ENCODE results near the gene PARL. TPM values are rescaled to one million over a fixed set of nuclear protein-coding genes. Genes with fewer than 3 reads are reported as not detected.

The PARL gene
- total RNA-seq, 1 experiment from 2014 or later = 73.7 TPM

GRCh38 chr3:183833516-183833915 lies 51.2 kb downstream of the PARL start:
- BruUV-seq (replicated peaks) = no TSS peak
- no peak for TF ChIP-seq EZH2 (IDR thresholded peaks at IDR 0.05; ENCODE audit: borderline replicate concordance, low read depth, low read length, poor library complexity, severe bottlenecking)
- TF ChIP-seq, protein P1, sequence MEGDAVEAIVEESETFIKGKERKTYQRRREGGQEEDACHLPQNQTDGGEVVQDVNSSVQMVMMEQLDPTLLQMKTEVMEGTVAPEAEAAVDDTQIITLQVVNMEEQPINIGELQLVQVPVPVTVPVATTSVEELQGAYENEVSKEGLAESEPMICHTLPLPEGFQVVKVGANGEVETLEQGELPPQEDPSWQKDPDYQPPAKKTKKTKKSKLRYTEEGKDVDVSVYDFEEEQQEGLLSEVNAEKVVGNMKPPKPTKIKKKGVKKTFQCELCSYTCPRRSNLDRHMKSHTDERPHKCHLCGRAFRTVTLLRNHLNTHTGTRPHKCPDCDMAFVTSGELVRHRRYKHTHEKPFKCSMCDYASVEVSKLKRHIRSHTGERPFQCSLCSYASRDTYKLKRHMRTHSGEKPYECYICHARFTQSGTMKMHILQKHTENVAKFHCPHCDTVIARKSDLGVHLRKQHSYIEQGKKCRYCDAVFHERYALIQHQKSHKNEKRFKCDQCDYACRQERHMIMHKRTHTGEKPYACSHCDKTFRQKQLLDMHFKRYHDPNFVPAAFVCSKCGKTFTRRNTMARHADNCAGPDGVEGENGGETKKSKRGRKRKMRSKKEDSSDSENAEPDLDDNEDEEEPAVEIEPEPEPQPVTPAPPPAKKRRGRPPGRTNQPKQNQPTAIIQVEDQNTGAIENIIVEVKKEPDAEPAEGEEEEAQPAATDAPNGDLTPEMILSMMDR (conservative IDR thresholded peaks at IDR 0.05; ENCODE audit: low read depth, low read length) = no peak
- DNase-seq (ENCODE audit: low spot score) = no peak
- intact Hi-C loops (cut with micrococcal nuclease; ENCODE audit: unreplicated experiment) = no loop called here
- Histone ChIP-seq H3K27me3 (replicated peaks; ENCODE audit: insufficient read depth, low read depth, low read length, poor library complexity) (no peaks in the 10 kb centered on the region), H3K4me1 (ENCODE audit: insufficient read depth, low read length, poor library complexity, severe bottlenecking) (no peaks in the 10 kb centered on the region), H3K9me3 (ENCODE audit: low read depth, low read length, poor library complexity, severe bottlenecking) (no peaks in the 10 kb centered on the region), H3K36me3 (ENCODE audit: insufficient read depth, low read length, poor library complexity, severe bottlenecking) (peaks cover 18% of the 10 kb centered on the region), H3K4me3 (ENCODE audit: low read depth, low read length, poor library complexity, severe bottlenecking) (no peak overlapping the region), H3K27ac (ENCODE audit: low read depth, low read length, poor library complexity, severe bottlenecking) (no peak overlapping the region)
- POLR2A ChIA-PET (ENCODE audit: low non-redundant PET) = no interaction called here
- CTCF ChIA-PET = no interaction called here

DNA sequence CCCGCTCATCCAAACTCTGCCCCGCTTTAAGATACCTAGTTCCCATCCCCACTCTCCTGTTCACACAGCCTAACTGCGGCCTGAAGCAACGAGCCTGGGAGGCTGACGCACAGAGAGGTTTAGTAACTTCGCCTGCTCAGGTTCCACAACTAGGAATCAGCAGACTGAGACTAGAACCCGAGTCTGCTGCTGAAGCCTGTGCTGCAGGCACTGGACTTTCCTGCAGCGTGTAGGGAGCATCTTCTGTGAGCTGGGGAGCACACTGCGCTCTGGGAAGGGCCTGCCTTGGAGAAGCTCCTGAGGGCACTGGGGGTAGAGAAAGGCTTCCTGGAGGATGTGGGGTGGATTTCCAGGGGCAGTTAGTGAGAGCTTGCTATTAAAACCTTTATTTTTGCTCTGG lies 54.5 kb downstream of the PARL start:
- POLR2A ChIA-PET (ENCODE audit: low non-redundant PET) = no interaction called here
- CTCF ChIA-PET = no interaction called here
- no peak overlapping the region for H3K4me3 ChIP-seq (ENCODE audit: low read depth, low read length, poor library complexity, severe bottlenecking)
- no peaks in the 10 kb centered on the region for H3K27me3 ChIP-seq (replicated peaks; ENCODE audit: insufficient read depth, low read depth, low read length, poor library complexity)
- H3K36me3 ChIP-seq (ENCODE audit: insufficient read depth, low read length, poor library complexity, severe bottlenecking) = peaks cover 18% of the 10 kb centered on the region
- no peaks in the 10 kb centered on the region for H3K4me1 ChIP-seq (ENCODE audit: insufficient read depth, low read length, poor library complexity, severe bottlenecking)
- no peak for TF ChIP-seq EZH2 (IDR thresholded peaks at IDR 0.05; ENCODE audit: borderline replicate concordance, low read depth, low read length, poor library complexity, severe bottlenecking)
- TF ChIP-seq, protein P1 (conservative IDR thresholded peaks at IDR 0.05; ENCODE audit: low read depth, low read length) = no peak
- BruUV-seq (replicated peaks) = no TSS peak
- intact Hi-C loops (cut with micrococcal nuclease; ENCODE audit: unreplicated experiment) = no loop called here
- H3K27ac ChIP-seq (ENCODE audit: low read depth, low read length, poor library complexity, severe bottlenecking) = no peak overlapping the region
- DNase-seq (ENCODE audit: low spot score) = no peak
- H3K9me3 ChIP-seq (ENCODE audit: low read depth, low read length, poor library complexity, severe bottlenecking) = no peaks in the 10 kb centered on the region

GRCh38 chr3:183829466-183829865 lies 55.2 kb downstream of the PARL start:
- BruUV-seq (replicated peaks) = no TSS peak
- TF ChIP-seq, protein P1 (conservative IDR thresholded peaks at IDR 0.05; ENCODE audit: low read depth, low read length) = no peak
- TF ChIP-seq EZH2 (IDR thresholded peaks at IDR 0.05; ENCODE audit: borderline replicate concordance, low read depth, low read length, poor library complexity, severe bottlenecking) = no peak
- no peak overlapping the region for H3K27ac ChIP-seq (ENCODE audit: low read depth, low read length, poor library complexity, severe bottlenecking)
- H3K4me3 ChIP-seq (ENCODE audit: low read depth, low read length, poor library complexity, severe bottlenecking) = no peak overlapping the region
- H3K27me3 ChIP-seq (replicated peaks; ENCODE audit: insufficient read depth, low read depth, low read length, poor library complexity) = no peaks in the 10 kb centered on the region
- CTCF ChIA-PET = no interaction called here
- DNase-seq (ENCODE audit: low spot score) = no peak
- POLR2A ChIA-PET (ENCODE audit: low non-redundant PET) = no interaction called here
- no peaks in the 10 kb centered on the region for H3K9me3 ChIP-seq (ENCODE audit: low read depth, low read length, poor library complexity, severe bottlenecking)
- H3K4me1 ChIP-seq (ENCODE audit: insufficient read depth, low read length, poor library complexity, severe bottlenecking) = no peaks in the 10 kb centered on the region
- intact Hi-C loops (cut with micrococcal nuclease; ENCODE audit: unreplicated experiment) = no loop called here
- peaks cover 18% of the 10 kb centered on the region for H3K36me3 ChIP-seq (ENCODE audit: insufficient read depth, low read length, poor library complexity, severe bottlenecking)
